PC-9 (cell line): ENCODE results near the gene YPEL4. TPM values are rescaled to one million over a fixed set of nuclear protein-coding genes. Genes with fewer than 3 reads are reported as not detected.

ENCODE experiments used
- microRNA-seq: library from miRNA; unstranded; fragments of <30 nt; microRNA quantifications from one replicate; pipeline ENCODE4 v1.2.0, GENCODE V29; 2021; ENCODE audit warnings: borderline number of aligned reads, borderline replicate concordance
- total RNA-seq: library from RNA; stranded (reverse); gene quantifications from 2 replicates; pipeline ENCODE4 v1.2.3, GENCODE V29; 2021

YPEL4 gene
- total RNA-seq, 1 experiment from 2014 or later = 0.98 TPM

Small RNA genes within 50 kb of the gene (microRNA-seq; reads per million reads assigned to microRNA genes)
- 7,862 reads per million, percentile 91 among the genes with 10 or more reads in this experiment for gene MIR130A

Other genes starting within 250 kb of the YPEL4 start
- 35.7 and 41.3 TPM in 2 replicates for gene SLC43A3, start 222.8 kb downstream of the YPEL4 start, total RNA-seq
- gene RTN4RL2, start 189.4 kb downstream of the YPEL4 start, total RNA-seq = 3.4 and 4.6 TPM in 2 replicates
- 3.2 and 4.0 TPM in 2 replicates for gene SLC43A1, start 134.2 kb downstream of the YPEL4 start, total RNA-seq
- 90.2 and 94.7 TPM in 2 replicates for gene TIMM10, start 119.2 kb downstream of the YPEL4 start, total RNA-seq
- gene SMTNL1, start 112.3 kb downstream of the YPEL4 start, total RNA-seq = not detected in 2 replicates
- 121 and 122 TPM in 2 replicates for gene UBE2L6, start 82.2 kb downstream of the YPEL4 start, total RNA-seq
- gene SERPING1, start 52.2 kb downstream of the YPEL4 start, total RNA-seq = 3.1 TPM in 2 replicates
- gene CLP1, start 7.8 kb upstream of the YPEL4 start, total RNA-seq = 23.4 and 24.2 TPM in 2 replicates
- gene ZDHHC5, start 18.2 kb upstream of the YPEL4 start, total RNA-seq = 94.2 and 101 TPM in 2 replicates
- gene MED19, start 62.3 kb upstream of the YPEL4 start, total RNA-seq = 25.3 and 26.9 TPM in 2 replicates
- 124 and 138 TPM in 2 replicates for gene TMX2, start 62.7 kb upstream of the YPEL4 start, total RNA-seq
- 211 and 318 TPM in 2 replicates for gene SELENOH, start 91.6 kb upstream of the YPEL4 start, total RNA-seq
- not detected in 2 replicates for gene BTBD18, start 101.9 kb upstream of the YPEL4 start, total RNA-seq
- 340 and 413 TPM in 2 replicates for gene CTNND1, start 111.9 kb upstream of the YPEL4 start, total RNA-seq